Muscle layer of colon (tissue), 2 donors: ENCODE data around the gene ADIRF.
"Not testable (repeated sequence)": the region's sequence is repeated elsewhere in the genome, so short reads cannot be mapped to it uniquely, and the experiment has no call there.

ENCODE experiments used
- H3K27ac ChIP-seq: one replicate; pipeline ENCODE4 v1.7.0; 2013; ENCODE audit warnings: low read depth, mild to moderate bottlenecking, low read length, moderate library complexity
- H3K27me3 ChIP-seq, 2 donors: one replicate each; pipeline ENCODE4 v1.7.0; 2013; ENCODE audit warnings: low read length in 2 of 2, mild to moderate bottlenecking in 2 of 2; ENCODE audit not compliant: insufficient read depth in 2 of 2, control insufficient read depth in 1 of 2
- H3K36me3 ChIP-seq: one replicate; pipeline ENCODE4 v1.7.0; 2013; ENCODE audit warnings: mild to moderate bottlenecking, low read length; ENCODE audit not compliant: insufficient read depth
- H3K4me1 ChIP-seq: one replicate; pipeline ENCODE4 v1.7.0; 2013; ENCODE audit warnings: mild to moderate bottlenecking, low read length; ENCODE audit not compliant: insufficient read depth
- H3K4me3 ChIP-seq, 2 donors: one replicate each; pipeline ENCODE4 v1.7.0; 2013; ENCODE audit warnings: low read length in 2 of 2, low read depth in 1 of 2, mild to moderate bottlenecking in 1 of 2, moderate library complexity in 1 of 2
- H3K9ac ChIP-seq: one replicate; pipeline ENCODE4 v1.7.0; 2013; ENCODE audit warnings: low read length
- H3K9me3 ChIP-seq: one replicate; pipeline ENCODE4 v1.7.0; 2013; ENCODE audit warnings: mild to moderate bottlenecking, low read length
- donor health status: abdominal sarcoma.
- donor health status: Adenocarcinoma of cecum.

Gene ADIRF

DNA sequence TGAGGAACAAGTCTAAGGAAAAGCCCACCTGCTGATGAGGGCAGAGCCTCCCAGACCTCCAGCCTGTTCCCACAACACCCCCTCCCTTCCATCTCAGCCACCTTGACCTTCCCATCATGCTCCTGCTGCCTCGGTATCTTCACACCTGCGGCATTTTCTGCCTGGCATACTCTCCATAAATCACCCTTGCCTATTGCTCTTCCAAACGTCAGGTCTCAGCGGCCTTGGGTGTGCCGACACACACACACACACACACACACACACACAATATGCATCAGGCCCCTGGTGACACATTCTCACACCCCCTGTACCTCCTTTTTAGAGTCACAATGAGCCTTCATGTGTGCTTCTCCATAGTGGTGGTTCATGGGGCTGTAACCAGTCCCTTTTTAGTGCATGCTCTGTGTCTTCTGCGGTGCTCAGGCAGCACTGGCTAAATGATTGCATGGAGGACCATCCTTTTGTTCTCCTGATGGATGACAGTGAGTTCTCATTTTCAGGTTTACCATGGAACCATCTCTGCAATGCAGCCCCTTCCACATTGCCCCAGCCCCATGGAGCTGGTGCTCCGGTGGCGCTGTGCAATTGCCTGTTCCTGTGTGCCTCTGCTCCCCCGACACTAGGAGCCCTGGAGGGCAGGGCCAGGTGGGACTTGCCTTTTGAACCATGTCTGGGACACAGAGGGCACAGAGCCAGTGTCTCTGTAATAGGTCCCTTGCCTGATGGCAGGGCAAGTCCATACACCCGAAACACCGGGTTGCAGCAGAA is 4.5 kb downstream of the ADIRF start:
- no peaks in the 10 kb centered on the region for H3K27me3 ChIP-seq
- H3K27ac ChIP-seq, result no peak overlapping the region
- no peaks in the 10 kb centered on the region for H3K9me3 ChIP-seq
- no peak overlapping the region for H3K4me3 ChIP-seq
- H3K9ac ChIP-seq, result no peak overlapping the region
- no peaks in the 10 kb centered on the region for H3K36me3 ChIP-seq
- H3K4me1 ChIP-seq, result peaks cover 33% of the 10 kb centered on the region

DNA sequence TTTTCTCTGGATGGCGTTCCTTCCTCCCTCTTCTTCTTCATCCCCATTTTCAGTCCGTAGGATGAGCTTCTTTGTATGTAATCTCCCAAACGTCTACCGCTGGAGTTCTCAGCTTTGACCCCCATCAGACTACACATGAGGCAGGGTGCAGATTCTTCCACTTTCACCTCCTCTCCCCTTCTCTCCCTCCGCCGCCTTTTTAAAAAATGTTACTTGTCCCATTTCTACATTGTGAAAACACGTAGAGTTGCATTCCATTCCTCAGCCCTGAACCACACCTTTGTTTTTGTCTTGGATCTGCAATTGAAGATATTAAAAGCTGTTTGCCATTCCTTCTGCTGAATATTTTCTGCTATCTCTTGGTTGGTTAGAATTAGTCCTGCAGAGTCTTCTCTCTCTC is 6.2 kb downstream of the ADIRF start:
- H3K27ac ChIP-seq, result no peak overlapping the region
- peaks cover 22% of the 10 kb centered on the region for H3K4me1 ChIP-seq
- no peaks in the 10 kb centered on the region for H3K36me3 ChIP-seq
- H3K9ac ChIP-seq, result no peak overlapping the region
- H3K27me3 ChIP-seq, result no peaks in the 10 kb centered on the region
- H3K9me3 ChIP-seq, result no peaks in the 10 kb centered on the region
- no peak overlapping the region for H3K4me3 ChIP-seq

DNA sequence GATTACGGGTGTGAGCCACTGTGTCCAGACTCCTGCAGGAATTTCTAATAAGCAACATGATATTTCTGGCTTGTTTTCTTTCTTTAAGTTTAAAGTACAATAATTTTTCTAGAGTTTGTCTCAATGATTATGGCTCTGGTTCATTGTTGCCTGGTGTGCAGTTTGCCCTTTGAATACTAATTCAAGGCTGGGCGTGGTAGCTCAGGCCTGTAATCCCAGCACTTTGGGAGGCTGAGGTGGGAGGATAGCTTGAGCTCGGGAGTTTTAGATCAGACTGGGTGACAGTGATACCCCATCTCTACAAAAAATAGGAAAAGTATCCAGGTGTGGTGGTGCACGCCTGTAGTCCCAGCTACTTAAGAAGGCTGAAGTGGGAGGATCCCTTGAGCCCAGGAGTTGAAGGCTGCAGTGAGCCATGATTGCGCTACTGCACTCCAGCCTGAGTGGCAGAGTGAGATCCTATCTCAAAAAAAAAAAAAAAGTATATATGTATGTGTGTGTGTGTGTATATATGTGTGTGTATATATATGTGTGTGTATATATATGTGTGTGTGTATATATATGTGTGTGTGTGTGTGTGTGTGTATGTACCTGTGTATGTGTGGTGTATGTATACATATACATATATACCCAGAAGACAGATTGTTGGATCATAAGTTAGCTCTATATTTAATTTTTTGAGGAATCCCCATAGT is 8.2 kb downstream of the ADIRF start:
- H3K27ac ChIP-seq, result no peak overlapping the region
- H3K4me1 ChIP-seq, result peaks cover 23% of the 10 kb centered on the region
- no peaks in the 10 kb centered on the region for H3K9me3 ChIP-seq
- no peak overlapping the region for H3K4me3 ChIP-seq
- no peaks in the 10 kb centered on the region for H3K36me3 ChIP-seq
- no peaks in the 10 kb centered on the region for H3K27me3 ChIP-seq
- no peak overlapping the region for H3K9ac ChIP-seq

DNA sequence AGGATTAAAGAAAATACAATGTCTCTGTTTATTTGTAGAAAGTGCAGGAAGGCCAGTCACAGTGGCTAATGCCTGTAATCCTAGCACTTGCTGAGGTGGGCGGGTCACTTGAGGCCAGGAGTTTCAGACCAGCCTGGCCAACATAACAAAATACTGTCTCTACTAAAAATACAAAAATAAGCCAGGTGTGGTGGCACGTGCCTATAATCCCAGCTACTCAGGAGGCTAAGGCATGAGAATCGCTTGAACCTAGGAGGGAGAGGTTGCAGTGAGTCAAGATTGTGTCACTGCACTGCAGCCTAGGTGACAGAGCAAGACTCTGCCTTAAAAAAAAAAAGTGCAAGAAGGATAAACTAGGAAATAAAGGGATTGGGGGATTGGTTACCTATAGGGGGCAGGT is 10.2 kb downstream of the ADIRF start:
- not testable (repeated sequence) for H3K36me3 ChIP-seq, H3K4me3 ChIP-seq, H3K9me3 ChIP-seq, H3K9ac ChIP-seq, H3K27me3 ChIP-seq, H3K27ac ChIP-seq
- peaks cover 14% of the 10 kb centered on the region for H3K4me1 ChIP-seq

DNA sequence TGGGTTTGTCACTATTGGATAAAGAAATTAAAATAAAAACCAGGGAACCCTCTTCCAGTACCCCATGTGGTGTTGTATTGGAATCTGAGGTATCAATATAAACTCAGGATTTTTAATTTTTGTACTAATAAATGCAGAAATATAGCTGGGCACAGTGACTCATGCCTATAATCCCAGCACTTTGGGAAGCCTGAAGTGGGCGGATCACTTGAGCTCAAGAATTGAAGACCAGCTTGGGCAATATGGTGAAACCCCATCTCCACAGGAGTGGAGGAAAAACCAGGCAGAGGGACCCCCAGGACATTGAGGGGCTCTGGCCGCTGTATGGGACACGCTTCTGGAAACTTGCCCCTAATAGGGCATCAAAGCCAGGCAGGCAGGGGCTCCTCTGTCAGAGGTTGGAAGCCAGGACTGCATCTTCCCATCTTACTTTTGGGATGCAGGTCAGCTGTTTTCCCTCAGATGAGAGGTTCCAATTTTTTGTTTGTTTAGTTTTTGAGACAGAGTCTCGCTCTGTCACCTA is 11.1 kb downstream of the ADIRF start:
- Histone ChIP-seq H3K4me1 (peaks cover 14% of the 10 kb centered on the region), H3K9me3 (no peaks in the 10 kb centered on the region), H3K4me3 (no peak overlapping the region), H3K36me3 (no peaks in the 10 kb centered on the region), H3K27ac (no peak overlapping the region), H3K9ac (no peak overlapping the region), H3K27me3 (no peaks in the 10 kb centered on the region)

DNA sequence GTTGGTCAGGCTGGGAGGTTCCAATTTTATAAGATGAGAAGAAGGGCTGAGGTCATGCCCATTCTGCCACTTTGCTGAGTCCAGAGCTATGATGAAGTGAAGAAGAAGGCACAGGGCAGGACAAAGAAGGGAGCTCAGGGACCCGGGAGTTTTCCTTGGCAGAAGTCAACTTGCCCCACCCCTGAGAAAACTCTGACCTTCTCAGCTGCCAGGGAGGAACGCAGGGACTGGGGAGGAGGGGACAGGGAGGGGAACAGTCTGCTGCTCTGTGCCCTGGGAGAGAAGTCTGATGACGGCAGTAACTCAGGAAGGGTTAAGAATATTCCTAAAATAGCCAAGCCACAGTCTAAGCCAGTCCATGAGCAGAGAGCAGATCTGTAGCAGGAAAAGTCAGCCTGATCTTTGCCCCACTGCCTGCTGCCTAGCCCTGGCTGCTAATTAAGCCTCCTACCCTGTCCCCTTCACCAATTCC is 11.7 kb downstream of the ADIRF start:
- H3K9me3 ChIP-seq, result no peaks in the 10 kb centered on the region
- peaks cover 14% of the 10 kb centered on the region for H3K4me1 ChIP-seq
- H3K27me3 ChIP-seq, result no peaks in the 10 kb centered on the region
- no peak overlapping the region for H3K9ac ChIP-seq
- H3K27ac ChIP-seq, result no peak overlapping the region
- H3K4me3 ChIP-seq, result no peak overlapping the region
- H3K36me3 ChIP-seq, result no peaks in the 10 kb centered on the region

DNA sequence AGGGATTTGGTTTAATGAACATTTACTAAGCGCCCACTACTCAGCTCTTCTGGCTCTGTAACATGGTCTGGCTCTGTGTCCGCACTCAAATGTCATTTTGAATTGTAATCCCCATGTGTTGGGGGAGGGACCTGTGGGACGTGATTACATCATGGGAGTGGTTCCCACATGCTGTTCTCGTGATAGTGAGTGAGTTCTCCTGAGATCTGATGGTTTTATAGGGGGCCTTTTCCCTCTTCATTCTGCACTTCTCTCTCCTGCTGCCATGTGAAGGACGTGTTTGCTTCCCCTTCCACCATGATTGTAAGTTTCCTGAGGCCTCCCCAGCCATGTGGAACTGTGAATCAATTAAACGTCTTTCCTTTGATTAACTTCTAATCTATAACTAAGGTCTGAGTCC is 12.7 kb downstream of the ADIRF start:
- H3K4me1 ChIP-seq, result peaks cover 14% of the 10 kb centered on the region
- not testable (repeated sequence) for H3K9ac ChIP-seq, H3K27ac ChIP-seq, H3K4me3 ChIP-seq, H3K36me3 ChIP-seq, H3K9me3 ChIP-seq, H3K27me3 ChIP-seq

DNA sequence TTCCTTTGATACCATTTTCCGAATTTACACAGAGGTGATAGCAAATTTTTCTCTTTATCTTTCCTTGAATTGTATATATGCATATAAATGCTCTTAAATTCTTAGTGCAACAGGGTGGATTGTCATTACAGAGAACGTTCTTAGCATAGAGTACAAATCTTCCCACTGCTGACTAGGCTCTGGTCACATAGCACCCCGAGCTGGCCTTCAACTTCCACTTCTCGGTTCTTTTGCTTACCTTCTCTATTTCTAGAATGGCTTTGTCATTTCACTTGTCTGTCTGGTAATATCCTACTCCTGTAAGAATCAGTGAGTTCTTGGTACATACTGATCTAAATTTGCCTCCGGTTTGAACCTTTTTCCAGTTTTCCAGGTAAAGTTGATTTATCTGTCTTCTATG is 13.4 kb downstream of the ADIRF start:
- peaks cover 14% of the 10 kb centered on the region for H3K4me1 ChIP-seq

DNA sequence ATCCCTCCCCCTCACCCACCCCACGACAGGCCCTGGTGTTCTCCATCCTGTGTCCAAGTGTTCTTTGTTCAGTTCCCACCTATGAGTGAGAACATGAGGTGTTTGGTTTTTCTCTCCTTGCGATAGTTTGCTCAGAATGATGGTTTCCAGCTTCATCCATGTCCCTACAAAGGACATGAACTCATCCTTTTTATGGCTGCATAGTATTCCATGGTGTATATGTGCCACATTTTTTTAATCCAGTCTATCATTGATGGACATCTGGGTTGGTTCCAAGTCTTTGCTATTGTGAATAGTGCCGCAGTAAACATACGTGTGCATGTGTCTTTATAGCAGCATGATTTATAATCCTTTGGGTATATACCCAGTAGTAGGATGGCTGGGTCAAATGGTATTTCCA is 16.2 kb downstream of the ADIRF start:
- peaks cover 14% of the 10 kb centered on the region for H3K4me1 ChIP-seq

More for the DNA sequence above, 13.4 kb downstream of the ADIRF start:
- no peak overlapping the region for H3K27ac ChIP-seq
- H3K9me3 ChIP-seq, result no peaks in the 10 kb centered on the region
- no peak overlapping the region for H3K4me3 ChIP-seq
- H3K36me3 ChIP-seq, result no peaks in the 10 kb centered on the region
- H3K27me3 ChIP-seq, result no peaks in the 10 kb centered on the region
- H3K9ac ChIP-seq, result no peak overlapping the region

DNA sequence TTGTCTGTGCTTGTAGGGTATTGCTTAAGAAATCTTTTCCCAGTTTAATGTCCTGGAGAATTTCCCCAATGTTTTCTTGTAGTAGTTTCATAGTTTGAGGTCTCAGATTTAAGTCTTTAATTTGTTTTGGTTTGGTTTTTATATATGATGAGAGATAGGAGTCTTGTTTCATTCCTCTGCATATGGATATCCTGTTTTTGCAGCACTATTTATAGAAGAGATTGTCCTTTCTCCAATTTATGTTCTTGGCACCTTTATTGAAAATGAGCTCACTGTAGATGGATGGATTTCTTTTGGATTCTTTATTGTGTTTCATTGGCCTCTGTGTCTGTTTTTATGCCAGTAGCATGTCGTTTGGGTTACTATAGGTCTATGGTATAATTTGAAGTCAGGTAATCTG is 20.2 kb downstream of the ADIRF start:
- Histone ChIP-seq H3K27me3 (no peaks in the 10 kb centered on the region), H3K4me3 (no peak overlapping the region), H3K27ac (no peak overlapping the region), H3K9me3 (no peaks in the 10 kb centered on the region), H3K36me3 (no peaks in the 10 kb centered on the region), H3K9ac (no peak overlapping the region), H3K4me1 (no peaks in the 10 kb centered on the region)

More for the DNA sequence above, 16.2 kb downstream of the ADIRF start:
- H3K9me3 ChIP-seq, H3K36me3 ChIP-seq, H3K27ac ChIP-seq, H3K4me3 ChIP-seq, H3K27me3 ChIP-seq, H3K9ac ChIP-seq: not testable (repeated sequence)

DNA sequence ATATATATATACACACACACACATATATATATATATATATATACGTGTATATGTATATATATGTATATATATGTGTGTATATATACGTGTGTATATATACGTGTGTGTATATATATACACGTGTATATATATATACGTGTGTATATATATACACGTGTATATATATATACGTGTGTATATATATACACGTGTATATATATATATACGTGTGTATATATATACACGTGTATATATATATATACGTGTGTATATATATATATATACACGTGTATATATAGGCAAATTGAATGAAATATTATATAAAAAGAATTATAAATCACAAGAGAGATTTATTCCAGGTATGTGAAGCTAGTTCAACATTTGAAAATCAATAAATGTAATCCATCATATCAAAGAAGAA is 23.1 kb downstream of the ADIRF start:
- not testable (repeated sequence) for H3K27ac ChIP-seq, H3K4me3 ChIP-seq, H3K9ac ChIP-seq, H3K27me3 ChIP-seq, H3K9me3 ChIP-seq, H3K4me1 ChIP-seq, H3K36me3 ChIP-seq
